ENCODE measurements around the gene SF3B5. TPM values are rescaled to one million over a fixed set of nuclear protein-coding genes. Genes with fewer than 3 reads are reported as not detected.

The SF3B5 gene
- total RNA-seq, 2 donors from 2014 or later: 129 to 194 TPM

DNA sequence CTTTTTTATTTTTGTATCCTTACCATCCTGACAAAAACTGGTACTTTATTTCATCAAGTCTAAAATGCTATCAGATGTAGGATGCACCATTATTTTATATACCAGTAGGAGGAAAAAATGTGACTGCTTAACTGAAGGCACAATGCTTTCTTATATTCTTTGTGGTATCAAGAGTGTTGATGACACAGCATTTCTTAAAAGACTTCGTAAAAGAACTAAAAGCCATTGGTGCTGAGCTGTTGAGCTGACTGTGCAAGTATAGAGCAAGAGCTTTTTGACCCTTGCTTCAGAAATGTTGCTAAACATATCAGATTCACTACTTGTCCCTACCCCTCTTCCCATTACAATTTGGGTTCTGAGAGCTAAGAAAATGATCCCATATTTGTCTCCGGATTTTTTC lies 17.5 kb downstream of the SF3B5 start:
- Mint-ChIP-seq H3K27ac (no peak overlapping the region), H3K36me3 (no peaks in the 10 kb centered on the region), H3K9me3 (no peaks in the 10 kb centered on the region)
- no peak for ATAC-seq
- DNase-seq (ENCODE audit: low spot score in 2 of 2): no peak

DNA sequence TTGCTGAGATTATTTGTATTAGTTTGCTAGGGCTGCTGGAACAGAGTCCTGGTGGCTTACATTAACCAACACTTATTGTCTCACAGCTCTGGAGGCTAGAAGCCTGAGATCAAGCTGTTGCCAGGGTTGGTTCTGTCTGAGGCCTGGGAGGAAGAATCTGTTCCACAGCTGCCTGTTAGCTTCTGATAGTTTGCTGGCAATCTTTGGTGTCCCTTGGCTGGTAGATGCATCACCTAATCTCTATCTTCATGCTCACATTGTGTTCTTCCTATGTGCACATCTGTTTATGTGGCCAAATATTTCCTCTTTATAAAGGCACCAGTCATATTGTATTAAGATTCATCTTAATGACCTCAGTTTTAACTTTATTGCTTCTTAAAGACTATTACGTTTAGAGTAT lies 19.5 kb downstream of the SF3B5 start:
- no peak overlapping the region for H3K27ac Mint-ChIP-seq
- no peaks in the 10 kb centered on the region for H3K9me3 Mint-ChIP-seq
- no peaks in the 10 kb centered on the region for H3K36me3 Mint-ChIP-seq
- DNase-seq (ENCODE audit: low spot score in 2 of 2) (no peak), ATAC-seq (no peak)

GRCh38 chr6:144075187-144075586 lies 20.2 kb downstream of the SF3B5 start:
- Mint-ChIP-seq H3K27ac (no peak overlapping the region), H3K9me3 (no peaks in the 10 kb centered on the region), H3K36me3 (no peaks in the 10 kb centered on the region)
- DNase-seq (ENCODE audit: low spot score in 2 of 2): no peak
- no peak for ATAC-seq

DNA sequence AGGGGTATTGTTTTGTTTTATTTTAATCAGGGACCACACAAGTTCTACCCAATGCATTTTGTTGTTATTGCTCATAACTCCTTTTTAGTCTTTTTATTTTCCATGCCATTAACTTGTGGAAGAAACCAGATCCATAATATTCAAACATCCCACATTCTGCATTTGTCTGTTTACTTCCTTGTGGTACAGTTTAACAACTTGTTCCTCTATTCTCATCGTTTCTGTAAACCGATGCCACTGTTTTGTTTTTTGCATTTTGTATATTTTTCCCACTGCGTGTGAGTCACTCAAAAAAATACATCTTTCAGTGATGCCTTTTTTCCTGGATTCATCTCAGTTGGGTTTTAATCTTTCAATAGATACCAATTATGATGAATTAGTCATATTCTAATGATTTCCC lies 22.3 kb downstream of the SF3B5 start:
- no peak for ATAC-seq

GRCh38 chr6:144069506-144069905 lies 25.9 kb downstream of the SF3B5 start:
- peaks cover 0 to 5% of the 10 kb centered on the region in 2 donors for H3K9me3 Mint-ChIP-seq
- peak overlapping the region in 1 of 2 donors; percentile 29 for H3K27ac Mint-ChIP-seq
- DNase-seq (ENCODE audit: low spot score in 2 of 2): no peak
- peaks cover 0 to 12% of the 10 kb centered on the region in 2 donors for H3K36me3 Mint-ChIP-seq
- no peak for ATAC-seq

More for the DNA sequence above, 22.3 kb downstream of the SF3B5 start:
- Mint-ChIP-seq H3K9me3 (peaks cover 0 to 5% of the 10 kb centered on the region in 2 donors), H3K36me3 (peaks cover 0 to 6% of the 10 kb centered on the region in 2 donors), H3K27ac (no peak overlapping the region)
- no peak for DNase-seq (ENCODE audit: low spot score in 2 of 2)

DNA sequence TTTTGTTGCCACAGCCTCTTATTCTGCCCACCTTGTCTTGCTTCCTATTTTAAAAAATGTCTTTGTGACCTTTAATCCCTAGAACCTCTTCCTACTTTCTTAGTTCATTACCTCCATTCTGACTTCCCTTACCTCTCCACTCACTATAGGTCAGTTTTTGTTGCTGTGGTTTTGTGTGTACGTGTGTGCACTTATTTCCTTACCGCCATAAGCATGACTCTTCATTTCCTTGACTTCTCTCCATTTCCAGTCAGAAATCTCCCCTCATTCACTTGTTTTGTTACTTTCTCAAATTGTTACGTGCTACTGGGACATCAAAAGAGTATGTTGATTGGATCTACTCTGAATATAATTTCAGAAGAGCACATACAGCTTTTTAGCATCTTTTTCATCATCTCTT lies 26.6 kb downstream of the SF3B5 start:
- ATAC-seq (no peak), DNase-seq (ENCODE audit: low spot score in 2 of 2) (no peak)
- Mint-ChIP-seq H3K27ac (peak overlapping the region in 1 of 2 donors; percentile 29), H3K9me3 (peaks cover 0 to 5% of the 10 kb centered on the region in 2 donors), H3K36me3 (peaks cover 0 to 12% of the 10 kb centered on the region in 2 donors)

DNA sequence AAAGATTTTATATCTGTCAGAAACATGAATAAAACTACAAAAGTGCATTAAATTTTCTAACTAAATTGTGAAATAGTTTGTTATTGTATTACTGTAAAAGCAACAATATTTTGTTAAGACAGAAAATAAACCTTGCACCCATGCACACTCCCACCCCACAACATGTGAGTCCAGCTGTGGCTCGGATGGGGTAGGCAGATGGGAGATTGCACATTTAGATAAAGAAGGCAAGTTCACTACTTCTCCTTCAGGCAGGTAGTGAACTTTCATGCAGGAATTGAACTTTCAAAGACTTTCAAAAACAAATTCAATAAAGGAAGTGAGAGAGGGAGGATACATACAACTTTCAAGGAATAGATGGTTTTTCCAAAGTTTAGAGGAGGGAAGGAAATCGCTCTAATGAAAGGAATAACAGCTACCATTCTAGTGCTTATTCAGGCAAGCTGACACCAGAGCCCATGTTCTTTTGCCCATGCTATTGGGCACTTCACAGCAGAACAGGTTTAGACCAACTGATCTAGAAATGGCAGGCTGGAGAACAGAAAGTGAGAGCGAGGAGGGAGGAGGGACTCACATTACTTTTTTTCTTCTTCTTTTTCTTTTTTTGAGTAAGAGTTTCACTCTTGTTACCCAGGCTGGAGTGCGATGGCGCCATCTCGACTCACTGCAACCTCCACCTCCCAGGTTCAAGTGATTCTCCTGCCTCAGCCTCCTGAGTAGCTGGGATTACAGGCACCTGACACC lies 28.5 kb downstream of the SF3B5 start:
- H3K27ac Mint-ChIP-seq: no peak overlapping the region
- peaks cover 0 to 5% of the 10 kb centered on the region in 2 donors for H3K9me3 Mint-ChIP-seq
- ATAC-seq (peak in 1 of 2 donors; percentile 16), DNase-seq (ENCODE audit: low spot score in 2 of 2) (peak in 1 of 2 donors; percentile 32)
- peaks cover 0 to 12% of the 10 kb centered on the region in 2 donors for H3K36me3 Mint-ChIP-seq

- peaks cover 0 to 5% of the 10 kb centered on the region in 2 donors for H3K9me3 Mint-ChIP-seq
Measured at GRCh38 chr6:144066255-144066654, 29.1 kb downstream of the SF3B5 start.

GRCh38 chr6:144065213-144065660 lies 30.1 kb downstream of the SF3B5 start:
- H3K36me3 Mint-ChIP-seq: peaks cover 0 to 12% of the 10 kb centered on the region in 2 donors
- ATAC-seq (no peak), DNase-seq (ENCODE audit: low spot score in 2 of 2) (no peak)
- peak overlapping the region; percentile 47 to 88 for H3K27ac Mint-ChIP-seq
- peaks cover 0 to 5% of the 10 kb centered on the region in 2 donors for H3K9me3 Mint-ChIP-seq

More at GRCh38 chr6:144066255-144066654, 29.1 kb downstream of the SF3B5 start:
- no peak overlapping the region for H3K27ac Mint-ChIP-seq
- peaks cover 0 to 12% of the 10 kb centered on the region in 2 donors for H3K36me3 Mint-ChIP-seq
- no peak for ATAC-seq
- DNase-seq (ENCODE audit: low spot score in 2 of 2): no peak

- Mint-ChIP-seq H3K36me3 (peaks cover 0 to 12% of the 10 kb centered on the region in 2 donors), H3K9me3 (peaks cover 0 to 5% of the 10 kb centered on the region in 2 donors), H3K27ac (peak overlapping the region; percentile 47 to 88)
- DNase-seq (ENCODE audit: low spot score in 2 of 2) (peak; percentile 68 to 82), ATAC-seq (peak; percentile 46 to 68)
Measured at GRCh38 chr6:144064402-144065212, 30.8 kb downstream of the SF3B5 start.

DNA sequence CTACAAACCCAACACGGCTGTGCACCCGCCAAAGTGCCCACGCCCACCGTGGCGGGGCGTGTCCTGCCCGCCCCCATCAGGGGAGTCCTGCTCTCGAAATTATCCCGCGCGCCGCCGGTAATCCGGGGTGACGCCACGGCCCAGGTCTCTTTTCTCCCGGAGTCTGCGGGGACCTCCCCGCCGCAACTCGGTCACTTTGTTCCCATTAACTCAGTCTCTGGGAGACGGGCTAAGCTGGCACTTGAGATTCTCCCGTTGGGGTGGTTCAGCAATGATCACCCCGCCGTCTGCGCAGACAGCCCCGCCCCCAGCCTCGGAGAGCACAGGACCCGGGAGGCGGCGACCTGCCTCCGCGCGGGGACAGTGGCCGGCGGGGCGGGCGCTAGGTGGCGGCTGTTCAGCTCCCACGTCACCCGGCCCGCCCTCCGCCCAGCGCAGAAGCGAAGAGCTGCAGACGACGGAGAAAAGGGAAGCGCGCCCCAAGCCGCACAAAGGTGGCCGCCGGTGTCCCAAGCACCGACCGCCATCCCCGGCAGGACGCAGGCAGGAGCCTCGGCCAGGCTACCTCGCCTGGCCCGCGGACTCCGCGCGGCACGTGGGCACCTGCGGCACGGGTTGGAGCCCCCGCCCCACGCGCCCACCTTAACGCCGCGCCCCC lies 31.5 kb downstream of the SF3B5 start:
- peak; percentile 90 to 95 for ATAC-seq
- peak; percentile 84 to 91 for DNase-seq (ENCODE audit: low spot score in 2 of 2)
- Mint-ChIP-seq H3K36me3 (peaks cover 0 to 10% of the 10 kb centered on the region in 2 donors), H3K27ac (peak overlapping the region; percentile 40 to 90), H3K9me3 (peaks cover 0 to 4% of the 10 kb centered on the region in 2 donors)

DNA sequence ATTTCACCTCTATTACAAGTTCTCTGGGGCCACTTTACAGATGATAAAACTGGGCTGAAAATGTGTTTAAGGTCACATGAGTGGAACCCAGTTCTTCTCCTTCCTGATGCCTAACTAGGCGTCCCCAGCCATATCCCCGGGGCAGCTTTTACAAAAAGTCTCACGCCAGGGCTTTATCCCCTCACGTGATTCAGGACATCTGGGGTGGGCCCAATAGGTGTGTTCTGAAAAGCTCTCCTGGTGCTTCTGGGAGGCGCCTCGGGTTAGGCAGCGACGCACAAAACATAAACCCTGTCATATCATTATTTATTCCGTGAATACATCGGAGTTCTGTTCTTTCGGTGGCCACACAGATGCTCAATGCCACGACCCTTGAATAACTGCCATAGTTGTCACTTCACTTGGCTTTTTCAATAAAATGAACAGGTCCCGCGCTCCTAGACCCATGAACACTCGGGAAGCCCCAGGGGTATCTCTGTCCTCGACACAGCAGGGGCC lies 32.1 kb downstream of the SF3B5 start:
- H3K9me3 Mint-ChIP-seq: no peaks in the 10 kb centered on the region
- no peak for ATAC-seq
- peak overlapping the region; percentile 40 to 90 for H3K27ac Mint-ChIP-seq
- DNase-seq (ENCODE audit: low spot score in 2 of 2): no peak
- H3K36me3 Mint-ChIP-seq: peaks cover 0 to 6% of the 10 kb centered on the region in 2 donors

DNA sequence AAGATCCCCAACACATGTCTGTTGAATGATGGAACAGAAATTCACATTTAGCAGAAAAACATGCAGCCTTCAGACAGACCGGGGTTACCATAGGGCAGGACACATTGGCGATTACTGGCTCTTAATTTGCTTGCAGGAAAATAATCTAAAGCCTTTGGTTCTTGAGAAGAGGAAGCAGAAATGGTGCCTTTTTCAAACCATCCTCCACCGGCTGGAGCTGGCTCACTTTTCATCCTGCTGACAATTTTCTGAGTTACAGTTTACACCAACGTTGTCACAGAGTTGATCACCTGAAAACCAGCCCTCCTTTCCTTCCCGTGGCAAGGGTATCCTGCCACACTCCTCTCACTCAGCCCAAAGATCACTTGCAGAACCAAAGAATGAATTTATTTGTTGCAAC lies 32.6 kb downstream of the SF3B5 start:
- H3K9me3 Mint-ChIP-seq: peaks cover 0 to under 1% of the 10 kb centered on the region in 2 donors
- ATAC-seq (no peak), DNase-seq (ENCODE audit: low spot score in 2 of 2) (no peak)
- H3K36me3 Mint-ChIP-seq: peaks cover 0 to 8% of the 10 kb centered on the region in 2 donors
- peak overlapping the region in 1 of 2 donors; percentile 40 for H3K27ac Mint-ChIP-seq

DNA sequence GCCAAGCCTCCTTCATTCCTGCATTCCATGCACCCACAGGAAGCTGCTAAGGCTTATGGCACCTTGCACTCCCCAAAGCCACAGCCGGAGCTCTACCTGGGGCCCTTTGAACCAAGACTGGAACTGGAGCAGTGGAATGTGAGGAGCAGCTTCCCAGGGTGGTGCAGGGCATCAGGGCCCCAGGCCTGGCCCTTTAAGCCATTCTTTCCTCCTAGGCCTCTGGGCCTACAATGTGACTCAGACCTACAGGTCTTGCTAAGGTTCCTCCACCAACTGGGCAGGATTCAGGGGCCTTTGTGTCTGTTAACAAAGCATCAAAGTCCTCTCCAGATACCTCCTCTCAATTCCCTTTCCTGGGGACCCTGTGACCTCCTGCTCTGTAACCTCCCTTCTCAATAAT lies 36.2 kb downstream of the SF3B5 start:
- Mint-ChIP-seq H3K9me3 (peaks cover 0 to 4% of the 10 kb centered on the region in 2 donors), H3K27ac (no peak overlapping the region), H3K36me3 (peaks cover 0 to 6% of the 10 kb centered on the region in 2 donors)
- no peak for DNase-seq (ENCODE audit: low spot score in 2 of 2)
- no peak for ATAC-seq

DNA sequence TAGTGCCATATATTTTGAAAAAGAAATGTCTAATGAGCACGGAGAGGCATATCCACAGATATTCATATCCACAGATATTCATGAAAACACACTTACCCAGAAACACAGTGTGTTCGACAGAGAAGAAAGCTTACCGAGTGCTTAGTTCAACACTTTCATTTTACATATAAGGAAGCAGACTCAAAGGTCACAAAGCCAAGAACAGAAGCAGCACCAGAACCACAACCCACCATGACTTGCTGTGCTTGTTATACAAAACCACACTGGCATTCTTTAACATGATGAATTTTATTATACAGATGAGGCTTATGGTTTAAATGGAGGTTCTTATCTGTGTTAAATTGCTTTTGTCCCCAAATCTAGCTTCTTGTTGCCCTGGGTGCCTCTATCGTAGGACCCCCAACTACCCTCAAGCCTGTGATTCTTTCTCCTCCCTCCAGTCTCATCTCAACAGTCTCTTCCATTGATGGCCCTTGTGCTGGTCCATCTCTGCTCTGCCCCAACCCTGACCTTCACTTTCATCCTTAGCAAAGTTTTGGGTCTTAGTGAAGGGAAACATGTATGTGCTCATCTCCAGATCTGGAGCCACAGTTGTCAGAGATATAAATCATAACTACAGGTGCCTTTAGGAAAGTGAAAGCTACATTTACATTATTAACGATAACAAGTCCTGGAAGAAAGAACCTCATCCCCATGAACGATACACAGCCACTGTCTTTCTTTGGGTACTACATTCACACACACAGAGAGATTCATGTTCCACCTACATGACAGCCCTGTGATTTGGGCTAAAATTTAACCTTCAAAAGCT lies 40.0 kb downstream of the SF3B5 start:
- peak; percentile 90 to 92 for ATAC-seq

GRCh38 chr6:144053601-144054000 lies 41.8 kb downstream of the SF3B5 start:
- Mint-ChIP-seq H3K27ac (no peak overlapping the region), H3K9me3 (peaks cover 0 to 4% of the 10 kb centered on the region in 2 donors), H3K36me3 (peaks cover 0 to 6% of the 10 kb centered on the region in 2 donors)
- no peak for DNase-seq (ENCODE audit: low spot score in 2 of 2)
- ATAC-seq: no peak

More for the DNA sequence above, 40.0 kb downstream of the SF3B5 start:
- Mint-ChIP-seq H3K9me3 (peaks cover 0 to 4% of the 10 kb centered on the region in 2 donors), H3K27ac (peak overlapping the region; percentile 88 to 99), H3K36me3 (peaks cover 0 to 6% of the 10 kb centered on the region in 2 donors)
- DNase-seq (ENCODE audit: low spot score in 2 of 2): peak in 1 of 2 donors; percentile 22
